DND-41 (cell line): ENCODE results near the gene ZYG11A.

Experiments used
- ATAC-seq: fragments of 200-7000 bp; cut with Tn5 transposase; 3 replicates; pipeline ENCODE4 v1.9.1; 2021; ENCODE audit warnings: low read depth; ENCODE audit not compliant: insufficient read depth
- DNase-seq: peaks from one replicate; pipeline ENCODE4 v3.0.0-alpha.2; 2020
- H2AFZ ChIP-seq: 2 replicates; pipeline ENCODE4 v1.6.0; 2012; ENCODE audit warnings: low read depth, low read length
- H3K27ac ChIP-seq: 2 replicates; pipeline ENCODE4 v1.5.1; 2012; ENCODE audit warnings: low read length, inconsistent platforms
- H3K27me3 ChIP-seq: fragments of 200-600 bp; sonication (generic); 2 replicates; pipeline ENCODE4 v1.6.0; 2012; ENCODE audit warnings: low read length, mild to moderate bottlenecking, inconsistent platforms; ENCODE audit not compliant: insufficient read depth, poor library complexity
- H3K36me3 ChIP-seq: 2 replicates; pipeline ENCODE4 v1.5.1; 2012; ENCODE audit warnings: low read length, inconsistent platforms; ENCODE audit not compliant: insufficient read depth
- H3K4me1 ChIP-seq: 2 replicates; pipeline ENCODE4 v1.5.1; 2012; ENCODE audit warnings: mild to moderate bottlenecking, low read length; ENCODE audit not compliant: insufficient read depth
- H3K4me2 ChIP-seq: 2 replicates; pipeline ENCODE4 v1.6.0; 2012; ENCODE audit warnings: mild to moderate bottlenecking, moderate library complexity, low read length, inconsistent platforms; ENCODE audit not compliant: insufficient read depth
- H3K4me3 ChIP-seq, 2 experiments: fragments of 200-600 bp in 1 of 2; shearing (Covaris generic) in 1 of 2; 2 replicates each; pipeline ENCODE4 v1.5.1; 2012 to 2016; ENCODE audit warnings: inconsistent platforms in 2 of 2, low read length in 2 of 2, mild to moderate bottlenecking in 2 of 2, low read depth in 1 of 2, moderate library complexity in 1 of 2
- H3K79me2 ChIP-seq: 2 replicates; pipeline ENCODE4 v1.6.0; 2012; ENCODE audit warnings: low read length, inconsistent platforms; ENCODE audit not compliant: insufficient read depth
- H3K9ac ChIP-seq: 2 replicates; pipeline ENCODE4 v1.6.0; 2012; ENCODE audit warnings: low read depth, mild to moderate bottlenecking, inconsistent platforms, low read length, moderate library complexity
- H3K9me3 ChIP-seq: 2 replicates; pipeline ENCODE4 v1.5.1; 2012; ENCODE audit warnings: low read length, moderate library complexity, mild to moderate bottlenecking, inconsistent platforms; ENCODE audit not compliant: insufficient read depth, severe bottlenecking
- H4K20me1 ChIP-seq: 2 replicates; pipeline ENCODE4 v1.6.0; 2012; ENCODE audit warnings: low read length; ENCODE audit not compliant: insufficient read depth
- EZH2 ChIP-seq: IDR thresholded peaks from 3 replicates; pipeline ENCODE4 v1.6.1; 2012; ENCODE audit warnings: borderline replicate concordance, low read depth, mild to moderate bottlenecking, moderate library complexity, low read length, inconsistent platforms; ENCODE audit not compliant: severe bottlenecking
- TF ChIP-seq, protein P1 (sequence below): IDR thresholded peaks from 2 replicates; pipeline ENCODE4 v1.5.1; 2012; ENCODE audit warnings: borderline replicate concordance, low read length, moderate library complexity, mild to moderate bottlenecking; ENCODE audit not compliant: poor library complexity, severe bottlenecking; ENCODE audit errors: extremely low read depth

The ZYG11A gene

DNA sequence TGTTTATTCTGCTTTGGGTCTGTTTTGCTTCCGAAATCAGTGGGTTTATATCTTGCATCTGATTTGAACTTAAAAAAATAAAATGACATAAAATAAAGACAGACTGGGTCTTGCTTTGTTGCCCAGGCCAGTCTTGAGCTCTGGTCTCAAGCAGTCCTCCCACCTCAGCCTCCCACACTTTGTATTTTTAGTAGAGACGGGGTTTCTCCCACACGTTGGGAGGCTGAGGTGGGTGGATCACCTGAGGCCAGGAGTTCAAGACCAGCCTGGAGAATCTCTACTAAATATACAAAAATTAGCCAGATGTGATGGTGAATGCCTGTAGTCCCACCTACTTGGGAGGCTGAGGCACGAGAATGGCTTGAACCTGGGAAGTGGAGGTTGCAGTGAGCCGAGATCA lies 5.9 kb downstream of the ZYG11A start:
- no peaks in the 10 kb centered on the region for H3K36me3 ChIP-seq
- H3K79me2 ChIP-seq: no peaks in the 10 kb centered on the region
- TF ChIP-seq, protein P1, sequence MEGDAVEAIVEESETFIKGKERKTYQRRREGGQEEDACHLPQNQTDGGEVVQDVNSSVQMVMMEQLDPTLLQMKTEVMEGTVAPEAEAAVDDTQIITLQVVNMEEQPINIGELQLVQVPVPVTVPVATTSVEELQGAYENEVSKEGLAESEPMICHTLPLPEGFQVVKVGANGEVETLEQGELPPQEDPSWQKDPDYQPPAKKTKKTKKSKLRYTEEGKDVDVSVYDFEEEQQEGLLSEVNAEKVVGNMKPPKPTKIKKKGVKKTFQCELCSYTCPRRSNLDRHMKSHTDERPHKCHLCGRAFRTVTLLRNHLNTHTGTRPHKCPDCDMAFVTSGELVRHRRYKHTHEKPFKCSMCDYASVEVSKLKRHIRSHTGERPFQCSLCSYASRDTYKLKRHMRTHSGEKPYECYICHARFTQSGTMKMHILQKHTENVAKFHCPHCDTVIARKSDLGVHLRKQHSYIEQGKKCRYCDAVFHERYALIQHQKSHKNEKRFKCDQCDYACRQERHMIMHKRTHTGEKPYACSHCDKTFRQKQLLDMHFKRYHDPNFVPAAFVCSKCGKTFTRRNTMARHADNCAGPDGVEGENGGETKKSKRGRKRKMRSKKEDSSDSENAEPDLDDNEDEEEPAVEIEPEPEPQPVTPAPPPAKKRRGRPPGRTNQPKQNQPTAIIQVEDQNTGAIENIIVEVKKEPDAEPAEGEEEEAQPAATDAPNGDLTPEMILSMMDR: no peak
- TF ChIP-seq EZH2: no peak
- no peak overlapping the region for H3K4me3 ChIP-seq
- no peak overlapping the region for H3K4me2 ChIP-seq
- no peak overlapping the region for H3K9ac ChIP-seq
- H3K27me3 ChIP-seq: no peaks in the 10 kb centered on the region
- H4K20me1 ChIP-seq: no peaks in the 10 kb centered on the region
- H3K9me3 ChIP-seq: no peaks in the 10 kb centered on the region
- H3K4me1 ChIP-seq: no peaks in the 10 kb centered on the region
- ATAC-seq: no peak
- no peak for DNase-seq
- no peak overlapping the region for H2AFZ ChIP-seq
- H3K27ac ChIP-seq: no peak overlapping the region

DNA sequence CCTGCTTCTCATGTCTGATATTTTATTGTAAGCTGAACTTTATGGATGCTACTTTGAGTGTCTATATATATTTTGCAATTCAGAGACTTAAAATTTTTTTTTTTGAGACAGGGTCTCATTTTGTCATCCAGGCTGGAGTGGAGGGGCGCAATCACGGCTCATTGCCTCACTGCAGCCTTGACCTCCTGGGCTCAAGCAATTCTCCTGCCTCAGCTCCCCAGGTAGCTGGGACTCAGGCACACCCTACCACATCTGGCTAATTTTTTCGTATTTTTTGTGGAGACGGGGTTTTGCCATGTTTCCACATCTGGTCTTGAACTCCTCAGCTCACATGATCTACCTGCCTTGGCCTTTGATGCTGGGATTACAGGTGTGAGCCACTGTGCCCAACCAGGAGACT lies 8.4 kb downstream of the ZYG11A start:
- Histone ChIP-seq H4K20me1 (no peaks in the 10 kb centered on the region), H3K36me3 (no peaks in the 10 kb centered on the region), H3K27me3 (no peaks in the 10 kb centered on the region), H3K9me3 (no peaks in the 10 kb centered on the region), H3K4me3 (no peak overlapping the region), H3K9ac (no peak overlapping the region), H3K4me1 (no peaks in the 10 kb centered on the region), H3K79me2 (no peaks in the 10 kb centered on the region), H3K4me2 (no peak overlapping the region), H2AFZ (no peak overlapping the region), H3K27ac (no peak overlapping the region)
- DNase-seq (no peak), ATAC-seq (no peak)
- TF ChIP-seq, protein P1: no peak
- no peak for TF ChIP-seq EZH2

DNA sequence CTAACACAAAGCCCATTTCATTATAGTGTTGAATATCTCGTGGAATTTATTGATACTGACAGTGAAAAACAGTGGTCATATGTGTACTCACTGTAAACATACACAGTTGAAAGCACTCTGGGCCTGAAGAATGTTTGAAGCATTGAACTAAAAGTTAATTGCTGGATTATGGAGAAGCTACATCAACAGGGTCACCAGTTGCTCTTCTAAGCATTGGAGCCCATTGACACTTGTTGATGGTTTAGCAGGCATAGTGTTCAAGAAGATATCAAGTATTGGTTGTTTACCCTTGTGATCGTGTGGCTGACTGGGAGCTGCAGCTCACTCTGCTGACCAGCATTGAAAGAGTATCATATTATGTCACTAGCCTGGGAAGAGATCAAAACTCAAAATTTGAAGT lies 10.3 kb downstream of the ZYG11A start:
- Histone ChIP-seq H3K4me1 (no peaks in the 10 kb centered on the region), H3K79me2 (no peaks in the 10 kb centered on the region)
- no peak for ATAC-seq

More for the DNA sequence above, 10.3 kb downstream of the ZYG11A start:
- no peak for DNase-seq
- no peak overlapping the region for H3K4me2 ChIP-seq
- H4K20me1 ChIP-seq: no peaks in the 10 kb centered on the region
- no peak for TF ChIP-seq EZH2
- TF ChIP-seq, protein P1: no peak
- H3K4me3 ChIP-seq: no peak overlapping the region
- H2AFZ ChIP-seq: no peak overlapping the region
- no peak overlapping the region for H3K9ac ChIP-seq
- no peaks in the 10 kb centered on the region for H3K36me3 ChIP-seq
- H3K27ac ChIP-seq: no peak overlapping the region
- H3K27me3 ChIP-seq: no peaks in the 10 kb centered on the region
- H3K9me3 ChIP-seq: no peaks in the 10 kb centered on the region
